GM23338 (cell line): ENCODE data around the gene RGS3. TPM values are rescaled to one million over a fixed set of nuclear protein-coding genes. Genes with fewer than 3 reads are reported as not detected.

Source experiments
- ATAC-seq: fragments of 200-7000 bp; cut with Tn5 transposase; 3 replicates; pipeline ENCODE4 v1.9.1; 2020
- DNase-seq: peaks from one replicate; pipeline ENCODE4 v3.0.0-alpha.2; 2015; ENCODE audit warnings: low spot score
- H2AFZ ChIP-seq: fragments of 200-600 bp; sonication (generic); 2 replicates; pipeline ENCODE4 v1.8.0; 2016; ENCODE audit warnings: antibody characterized with exemption, mild to moderate bottlenecking, moderate library complexity
- H3F3A ChIP-seq: fragments of 200-600 bp; sonication (generic); replicated peaks from 2 replicates; pipeline ENCODE4 v1.8.0; 2017; ENCODE audit warnings: antibody characterized with exemption, mixed run types, low read depth
- H3K27ac ChIP-seq: fragments of 200-600 bp; sonication (generic); 2 replicates; pipeline ENCODE4 v1.6.1; 2016; ENCODE audit warnings: low read depth
- H3K27me3 ChIP-seq: fragments of 200-600 bp; sonication (generic); 2 replicates; pipeline ENCODE4 v1.8.0; 2016; ENCODE audit warnings: mild to moderate bottlenecking, mixed run types, moderate library complexity; ENCODE audit not compliant: insufficient read depth
- H3K36me3 ChIP-seq: fragments of 200-600 bp; sonication (generic); 2 replicates; pipeline ENCODE4 v1.8.0; 2016; ENCODE audit warnings: mild to moderate bottlenecking; ENCODE audit not compliant: insufficient read depth
- H3K4me1 ChIP-seq: fragments of 200-600 bp; sonication (generic); 2 replicates; pipeline ENCODE4 v1.8.0; 2016; ENCODE audit warnings: mild to moderate bottlenecking, moderate library complexity; ENCODE audit not compliant: insufficient read depth
- H3K4me2 ChIP-seq: fragments of 200-600 bp; sonication (generic); 2 replicates; pipeline ENCODE4 v1.7.1; 2017; ENCODE audit warnings: mixed run types
- H3K4me3 ChIP-seq: fragments of 200-600 bp; sonication (generic); 2 replicates; pipeline ENCODE4 v1.6.1; 2016; ENCODE audit warnings: mixed run types
- H3K79me2 ChIP-seq: fragments of 200-600 bp; sonication (generic); replicated peaks from 2 replicates; pipeline ENCODE4 v1.8.0; 2017; ENCODE audit warnings: mild to moderate bottlenecking; ENCODE audit not compliant: insufficient read depth
- H3K9me2 ChIP-seq: fragments of 200-600 bp; sonication (generic); 2 replicates; pipeline ENCODE4 v1.8.0; 2017; ENCODE audit not compliant: insufficient read depth
- H4K20me1 ChIP-seq: fragments of 200-600 bp; sonication (generic); replicated peaks from 2 replicates; pipeline ENCODE4 v1.8.0; 2017; ENCODE audit warnings: mild to moderate bottlenecking; ENCODE audit not compliant: insufficient read depth
- H3K27ac Mint-ChIP-seq: 2 replicates; pipeline ENCODE4 v1.8.0; 2020; ENCODE audit warnings: inconsistent platforms, mild to moderate bottlenecking, moderate library complexity, mixed read lengths
- H3K27me3 Mint-ChIP-seq: 3 replicates; pipeline ENCODE4 v1.8.0; 2022; ENCODE audit warnings: low read depth, mild to moderate bottlenecking, moderate library complexity, mixed read lengths, inconsistent platforms; ENCODE audit not compliant: insufficient read depth, poor library complexity
- H3K36me3 Mint-ChIP-seq: 3 replicates; pipeline ENCODE4 v1.8.0; 2021; ENCODE audit warnings: low read depth, mild to moderate bottlenecking, inconsistent platforms, moderate library complexity, mixed read lengths
- H3K4me1 Mint-ChIP-seq: 3 replicates; pipeline ENCODE4 v1.8.0; 2020; ENCODE audit warnings: mild to moderate bottlenecking, inconsistent platforms, mixed read lengths
- H3K4me3 Mint-ChIP-seq: 3 replicates; pipeline ENCODE4 v1.8.0; 2021; ENCODE audit warnings: moderate library complexity, mild to moderate bottlenecking, inconsistent platforms, mixed read lengths
- H3K9me3 Mint-ChIP-seq: 3 replicates; pipeline ENCODE4 v1.8.0; 2020; ENCODE audit warnings: moderate library complexity, mild to moderate bottlenecking, inconsistent platforms, mixed read lengths
- CREB1 ChIP-seq: fragments of 250-450 bp; sonication (Bioruptor Pico); IDR thresholded peaks from 2 replicates; pipeline ENCODE4 v1.5.0; 2020; ENCODE audit warnings: low read depth, mild to moderate bottlenecking, moderate library complexity
- EZH2 ChIP-seq: fragments of 200-600 bp; sonication (generic); IDR thresholded peaks from one replicate; pipeline ENCODE4 v1.8.0; 2017; ENCODE audit warnings: antibody characterized with exemption, mild to moderate bottlenecking, low read depth; ENCODE audit not compliant: unreplicated experiment
- EZH2phosphoT487 ChIP-seq: fragments of 200-600 bp; sonication (generic); IDR thresholded peaks from one replicate; pipeline ENCODE4 v1.8.1; 2018; ENCODE audit warnings: antibody characterized with exemption; ENCODE audit not compliant: unreplicated experiment
- POLR2AphosphoS5 ChIP-seq: IDR thresholded peaks from 2 replicates; pipeline ENCODE4 v1.6.1; 2016; ENCODE audit warnings: antibody characterized with exemption, low read depth
- ZNF114 ChIP-seq: fragments of 250-450 bp; sonication (Bioruptor Pico); IDR thresholded peaks from 2 replicates; pipeline ENCODE4 v1.5.0; 2020; ENCODE audit warnings: mild to moderate bottlenecking, moderate library complexity
- ZNF462 ChIP-seq: fragments of 250-450 bp; sonication (Bioruptor Pico); IDR thresholded peaks from 2 replicates; pipeline ENCODE4 v1.5.0; 2020; ENCODE audit warnings: mild to moderate bottlenecking, moderate library complexity
- polyA plus RNA-seq: library from polyadenylated mRNA; unstranded; fragments of >200 nt; fragmentation: Nextera tagmentation; extraction: Ambion mirVana; gene quantifications from 2 replicates; pipeline ENCODE4 v1.2.1, GENCODE V29; 2016
- total RNA-seq: library from RNA; depleted of rRNA; stranded (reverse); fragments of >200 nt; shearing (Covaris generic); gene quantifications from 2 replicates; pipeline ENCODE4 v1.2.3, GENCODE V29; 2014

Gene RGS3
- total and polyA plus RNA-seq, 2 experiments from 2014 or later = 14.2 to 24.3 TPM

DNA sequence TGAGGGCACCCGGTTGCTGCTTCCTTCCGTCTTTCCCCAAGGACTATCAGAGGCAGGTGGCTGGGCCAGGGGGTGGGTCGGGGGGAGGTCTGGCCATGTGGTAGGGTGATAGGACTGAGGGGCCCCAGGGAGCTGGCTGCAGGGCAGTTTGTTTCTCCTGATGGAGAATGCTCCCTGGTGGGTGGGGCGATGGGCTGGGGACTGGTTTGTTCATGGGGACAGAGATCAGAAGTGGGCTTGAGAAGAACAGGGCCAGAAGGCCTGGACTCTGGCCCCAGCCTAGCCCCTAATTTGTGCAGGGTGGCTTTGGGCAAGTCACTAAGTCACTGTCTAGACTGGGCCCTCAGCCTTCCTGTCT, 117.4 kb downstream of the RGS3 start:
- Histone ChIP-seq H3K36me3 (no peaks in the 10 kb centered on the region), H3K4me1 (peaks cover under 1% of the 10 kb centered on the region; the same call in 1 of the 2 replicates), H3K79me2 (no peaks in the 10 kb centered on the region), H3F3A (no peaks in the 10 kb centered on the region), H3K4me2 (no peak overlapping the region), H2AFZ (no peak overlapping the region), H3K27ac (no peak overlapping the region), H4K20me1 (no peaks in the 10 kb centered on the region), H3K4me3 (no peak overlapping the region), H3K27me3 (no peaks in the 10 kb centered on the region), H3K9me2 (no peaks in the 10 kb centered on the region)
- Mint-ChIP-seq H3K4me1 (peaks cover 8% of the 10 kb centered on the region), H3K27me3 (peaks cover 5% of the 10 kb centered on the region), H3K36me3 (peaks cover 5% of the 10 kb centered on the region; the same call in 1 of the 3 replicates), H3K9me3 (no peaks in the 10 kb centered on the region), H3K27ac (no peak overlapping the region), H3K4me3 (no peak overlapping the region)
- ATAC-seq (no peak), DNase-seq (no peak)
- TF ChIP-seq CREB1 (CRISPR knock-in tag) (no peak), EZH2 (no peak), POLR2AphosphoS5 (no peak), ZNF462 (CRISPR knock-in tag) (no peak), EZH2phosphoT487 (no peak), ZNF114 (CRISPR knock-in tag) (no peak)
